ENCODE results near the gene CREB3. TPM values are rescaled to one million over a fixed set of nuclear protein-coding genes. Genes with fewer than 3 reads are reported as not detected.

Gene CREB3
- total and polyA plus RNA-seq, 9 of the 15 experiments (the other 6 are each of a cell fraction or from before 2014, with no cell fraction given): 5.7 to 18.3 (median 14.9) TPM

- TF ChIP-seq HOMEZ (CRISPR knock-in tag; IDR thresholded peaks at IDR 0.05) (no peak), IRF1 (CRISPR knock-in tag; IDR thresholded peaks at IDR 0.05; ENCODE audit: borderline replicate concordance) (no peak), FOXK1 (CRISPR knock-in tag; IDR thresholded peaks at IDR 0.05; ENCODE audit: borderline replicate concordance) (no peak), ATF1 (CRISPR knock-in tag; IDR thresholded peaks at IDR 0.05) (no peak), ATF1 (tag; IDR thresholded peaks at IDR 0.05) (0 out of 2 replicates have a peak, but pooled peaks have one; percentile 45), ZNF586 (CRISPR knock-in tag; conservative IDR thresholded peaks at IDR 0.05) (no peak), NRF1 (conservative IDR thresholded peaks at IDR 0.05 in 1 of 2, IDR thresholded peaks at IDR 0.05 in 1 of 2) (no peak), RNF2 (IDR thresholded peaks at IDR 0.05) (peak; percentile 81), NCOA6 (IDR thresholded peaks at IDR 0.05) (no peak), MLX (CRISPR knock-in tag; conservative IDR thresholded peaks at IDR 0.05) (no peak), AFF4 (CRISPR knock-in tag; IDR thresholded peaks at IDR 0.05) (no peak), SUPT5H (IDR thresholded peaks at IDR 0.05) (peak; percentile 72), ZNF212 (CRISPR knock-in tag; IDR thresholded peaks at IDR 0.05) (no peak), HDAC2 (IDR thresholded peaks at IDR 0.05) (peak; percentile 71), ZNF224 (CRISPR knock-in tag; IDR thresholded peaks at IDR 0.05) (no peak), TRIM28 (IDR thresholded peaks at IDR 0.05) (peak; percentile 36; the same call in 1 of the 2 replicates)
- TF ChIP-seq, protein P1, sequence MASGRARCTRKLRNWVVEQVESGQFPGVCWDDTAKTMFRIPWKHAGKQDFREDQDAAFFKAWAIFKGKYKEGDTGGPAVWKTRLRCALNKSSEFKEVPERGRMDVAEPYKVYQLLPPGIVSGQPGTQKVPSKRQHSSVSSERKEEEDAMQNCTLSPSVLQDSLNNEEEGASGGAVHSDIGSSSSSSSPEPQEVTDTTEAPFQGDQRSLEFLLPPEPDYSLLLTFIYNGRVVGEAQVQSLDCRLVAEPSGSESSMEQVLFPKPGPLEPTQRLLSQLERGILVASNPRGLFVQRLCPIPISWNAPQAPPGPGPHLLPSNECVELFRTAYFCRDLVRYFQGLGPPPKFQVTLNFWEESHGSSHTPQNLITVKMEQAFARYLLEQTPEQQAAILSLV (tag; IDR thresholded peaks at IDR 0.05): no peak
- TF ChIP-seq, protein P2, sequence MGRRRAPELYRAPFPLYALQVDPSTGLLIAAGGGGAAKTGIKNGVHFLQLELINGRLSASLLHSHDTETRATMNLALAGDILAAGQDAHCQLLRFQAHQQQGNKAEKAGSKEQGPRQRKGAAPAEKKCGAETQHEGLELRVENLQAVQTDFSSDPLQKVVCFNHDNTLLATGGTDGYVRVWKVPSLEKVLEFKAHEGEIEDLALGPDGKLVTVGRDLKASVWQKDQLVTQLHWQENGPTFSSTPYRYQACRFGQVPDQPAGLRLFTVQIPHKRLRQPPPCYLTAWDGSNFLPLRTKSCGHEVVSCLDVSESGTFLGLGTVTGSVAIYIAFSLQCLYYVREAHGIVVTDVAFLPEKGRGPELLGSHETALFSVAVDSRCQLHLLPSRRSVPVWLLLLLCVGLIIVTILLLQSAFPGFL (CRISPR knock-in tag; IDR thresholded peaks at IDR 0.05): no peak
Observed at GRCh38 chr9:35728041-35728971, 4.2 kb upstream of the CREB3 start (continued).
